SH-SY5Y (cell line): ENCODE results near the gene LYPLA2.

Experiments
- GATA2 ChIP-seq: IDR thresholded peaks from 2 replicates; pipeline ENCODE4 v1.6.1; 2011; ENCODE audit warnings: mild to moderate bottlenecking, low read depth, low read length
- GATA3 ChIP-seq: IDR thresholded peaks from 2 replicates; pipeline ENCODE4 v1.6.1; 2011; ENCODE audit warnings: low read depth, mild to moderate bottlenecking, low read length, moderate library complexity

DNA sequence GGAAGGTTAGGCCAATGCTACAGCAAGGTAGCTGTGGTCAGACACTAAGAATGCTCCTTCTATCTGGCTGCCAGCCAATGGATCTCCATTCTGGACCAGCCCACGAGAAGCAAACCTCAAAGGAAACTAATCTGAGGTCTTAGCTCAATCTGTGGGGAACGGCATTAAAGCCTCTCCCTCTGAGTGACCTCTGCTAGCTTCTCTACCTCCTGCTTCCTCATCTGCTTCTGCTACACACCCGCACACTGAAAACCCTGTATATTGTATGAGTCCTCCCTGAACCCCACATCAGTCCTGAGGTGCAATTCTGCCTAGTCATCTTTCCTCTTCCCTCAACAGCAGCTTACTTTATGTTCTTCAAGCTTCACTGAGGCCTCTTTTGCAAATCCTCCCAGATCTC, 16.5 kb downstream of the LYPLA2 start:
- TF ChIP-seq GATA2 (no peak), GATA3 (no peak)
